GM12874 (cell line): ENCODE measurements around the gene JAG1.

Experiments used
- TF ChIP-seq, protein P1 (sequence below): IDR thresholded peaks from 2 replicates; pipeline ENCODE4 v1.5.1; 2011; ENCODE audit warnings: low read depth, mild to moderate bottlenecking, control low read depth, low read length, moderate library complexity; ENCODE audit not compliant: insufficient read depth

The JAG1 gene

DNA sequence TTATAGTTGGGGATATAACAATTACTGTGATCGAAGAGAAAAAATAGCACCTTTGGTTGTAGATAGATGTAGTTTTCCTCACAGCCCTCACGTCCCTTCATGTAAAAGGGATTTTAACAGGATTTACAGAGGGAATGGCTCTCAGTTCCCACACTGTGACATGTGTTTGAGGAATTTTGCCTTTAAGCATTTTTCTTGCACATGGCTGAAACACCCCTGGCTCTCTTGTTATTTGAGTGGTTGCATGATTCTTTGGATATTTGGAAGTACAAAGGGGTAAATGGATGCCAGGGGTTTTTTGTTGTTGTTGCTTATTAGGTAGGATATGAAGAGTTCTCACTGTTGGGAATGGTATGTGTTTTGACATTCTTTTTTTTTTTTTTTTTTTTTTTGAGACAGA is 48.2 kb downstream of the JAG1 start:
- TF ChIP-seq, protein P1, sequence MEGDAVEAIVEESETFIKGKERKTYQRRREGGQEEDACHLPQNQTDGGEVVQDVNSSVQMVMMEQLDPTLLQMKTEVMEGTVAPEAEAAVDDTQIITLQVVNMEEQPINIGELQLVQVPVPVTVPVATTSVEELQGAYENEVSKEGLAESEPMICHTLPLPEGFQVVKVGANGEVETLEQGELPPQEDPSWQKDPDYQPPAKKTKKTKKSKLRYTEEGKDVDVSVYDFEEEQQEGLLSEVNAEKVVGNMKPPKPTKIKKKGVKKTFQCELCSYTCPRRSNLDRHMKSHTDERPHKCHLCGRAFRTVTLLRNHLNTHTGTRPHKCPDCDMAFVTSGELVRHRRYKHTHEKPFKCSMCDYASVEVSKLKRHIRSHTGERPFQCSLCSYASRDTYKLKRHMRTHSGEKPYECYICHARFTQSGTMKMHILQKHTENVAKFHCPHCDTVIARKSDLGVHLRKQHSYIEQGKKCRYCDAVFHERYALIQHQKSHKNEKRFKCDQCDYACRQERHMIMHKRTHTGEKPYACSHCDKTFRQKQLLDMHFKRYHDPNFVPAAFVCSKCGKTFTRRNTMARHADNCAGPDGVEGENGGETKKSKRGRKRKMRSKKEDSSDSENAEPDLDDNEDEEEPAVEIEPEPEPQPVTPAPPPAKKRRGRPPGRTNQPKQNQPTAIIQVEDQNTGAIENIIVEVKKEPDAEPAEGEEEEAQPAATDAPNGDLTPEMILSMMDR, result no peak

DNA sequence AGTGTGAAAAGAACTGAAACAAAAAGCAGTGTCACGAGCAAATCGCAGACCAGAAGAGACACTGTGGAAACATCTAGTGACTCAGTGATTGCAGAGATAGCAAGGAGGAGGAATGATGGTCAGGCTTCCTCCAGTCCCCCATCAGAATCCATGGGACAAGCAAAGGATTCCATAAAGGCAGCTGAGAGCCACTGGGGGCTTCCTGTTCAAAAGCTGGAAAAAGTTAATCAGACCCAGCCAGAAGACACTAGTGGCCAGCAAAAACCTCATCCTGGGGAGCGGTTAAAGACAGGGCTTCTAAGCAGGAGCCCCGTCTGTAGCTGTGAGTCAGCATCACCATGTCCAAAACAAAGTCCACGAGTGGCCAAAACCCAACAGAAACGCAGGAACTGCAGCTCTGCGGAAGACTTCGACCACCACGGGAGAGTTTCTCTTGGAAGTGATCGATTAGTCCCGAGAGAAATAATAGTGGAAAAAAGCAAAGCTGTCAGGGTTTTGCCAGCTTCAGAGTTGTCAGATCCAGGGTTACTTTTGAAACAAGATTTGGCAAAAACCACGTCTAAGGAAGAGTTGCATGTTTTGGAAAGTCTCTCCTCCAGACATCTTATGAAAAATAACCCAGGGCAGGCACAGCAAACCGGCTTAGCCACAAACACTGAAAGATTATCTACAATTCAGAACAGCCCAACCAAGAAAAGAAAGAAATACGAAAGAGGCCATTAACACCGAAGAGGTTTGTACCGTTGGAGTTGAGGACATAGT is 51.0 kb downstream of the JAG1 start:
- TF ChIP-seq, protein P1, result no peak

DNA sequence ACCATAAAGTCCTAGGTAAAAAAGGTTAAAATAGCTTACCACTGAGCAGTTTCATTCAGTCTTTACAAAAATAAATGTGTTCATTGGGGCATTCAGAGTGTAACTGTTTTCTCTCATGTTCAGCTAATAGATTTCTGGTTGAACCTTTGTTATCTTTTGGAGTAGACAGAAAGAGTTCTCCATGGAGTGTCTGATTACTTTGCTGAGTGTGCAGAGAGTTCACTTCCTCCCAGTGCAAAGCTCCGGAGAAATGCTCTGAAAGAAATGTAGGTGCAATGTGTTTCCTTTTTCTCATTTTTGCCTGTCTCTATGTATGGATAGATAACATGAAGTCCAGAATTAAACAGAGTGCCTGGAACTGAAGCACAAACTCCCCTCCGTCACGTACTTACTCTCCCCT is 52.6 kb downstream of the JAG1 start:
- TF ChIP-seq, protein P1, result no peak

DNA sequence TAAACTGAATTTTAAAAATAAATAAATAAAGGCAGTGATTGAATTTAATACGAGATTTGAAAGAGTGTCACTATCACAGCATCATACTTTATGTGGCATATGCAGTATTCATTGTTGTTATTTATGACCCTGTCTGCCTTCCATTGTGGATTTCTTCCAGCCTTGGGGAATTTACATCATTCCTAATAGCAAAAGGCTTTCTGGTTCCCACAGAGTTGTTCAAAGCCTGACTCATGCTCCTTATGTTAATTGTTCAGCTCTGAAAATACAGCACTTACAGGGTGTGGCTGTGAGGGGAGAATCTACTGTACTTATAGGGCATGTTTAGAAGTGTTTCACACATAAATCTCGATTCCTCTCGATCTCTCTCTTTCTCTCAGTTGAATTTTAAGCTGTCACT is 54.4 kb downstream of the JAG1 start:
- TF ChIP-seq, protein P1, result no peak

DNA sequence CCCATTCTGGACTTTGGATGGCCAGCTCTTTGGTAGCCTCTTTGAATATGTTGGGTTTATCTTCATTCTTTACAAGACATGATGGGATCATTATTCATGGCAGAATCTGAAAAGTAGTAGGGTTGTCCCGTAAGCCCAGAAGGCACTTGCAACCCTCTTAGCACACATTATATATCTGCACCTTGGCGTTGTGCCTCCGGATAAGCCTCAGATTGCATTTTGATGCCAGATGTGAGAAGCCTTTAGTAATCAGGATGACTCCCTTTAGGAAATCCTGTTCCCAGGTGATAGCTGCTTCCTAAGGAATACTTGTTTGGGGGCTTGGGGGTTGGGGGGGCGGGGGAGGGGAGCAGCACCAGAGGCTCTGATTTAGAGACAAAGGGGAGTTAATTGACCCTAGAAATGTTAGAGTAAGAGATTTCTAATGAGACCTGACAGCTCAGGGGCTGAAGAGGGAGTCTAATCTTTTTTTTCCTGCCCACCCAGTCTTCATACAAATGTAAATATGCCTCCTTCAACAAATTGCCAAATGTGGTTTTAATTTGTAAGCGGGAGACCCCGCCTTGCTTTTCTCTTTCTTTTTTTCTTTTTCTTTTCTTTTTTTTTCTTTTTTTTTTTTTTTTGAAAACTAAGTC is 55.1 kb downstream of the JAG1 start:
- TF ChIP-seq, protein P1, result no peak

DNA sequence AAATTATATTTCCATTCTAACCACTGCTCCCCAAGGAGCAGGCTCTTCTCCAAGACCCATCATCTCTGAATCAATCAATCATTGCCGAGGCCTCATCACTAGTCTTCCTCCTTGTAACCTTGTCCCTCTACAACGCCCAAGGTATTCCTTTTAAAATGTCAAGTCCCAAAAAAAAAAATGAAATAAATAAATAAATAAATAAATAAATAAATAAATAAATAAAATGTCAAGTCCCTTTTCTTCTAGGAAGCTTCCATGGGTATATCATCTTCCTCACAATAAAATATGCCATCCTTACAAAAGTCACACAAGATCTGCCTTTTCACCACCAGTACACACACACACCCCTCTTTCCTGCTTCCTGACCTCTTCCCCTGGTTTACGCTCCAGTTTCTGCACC is 57.6 kb downstream of the JAG1 start:
- TF ChIP-seq, protein P1, result no peak

DNA sequence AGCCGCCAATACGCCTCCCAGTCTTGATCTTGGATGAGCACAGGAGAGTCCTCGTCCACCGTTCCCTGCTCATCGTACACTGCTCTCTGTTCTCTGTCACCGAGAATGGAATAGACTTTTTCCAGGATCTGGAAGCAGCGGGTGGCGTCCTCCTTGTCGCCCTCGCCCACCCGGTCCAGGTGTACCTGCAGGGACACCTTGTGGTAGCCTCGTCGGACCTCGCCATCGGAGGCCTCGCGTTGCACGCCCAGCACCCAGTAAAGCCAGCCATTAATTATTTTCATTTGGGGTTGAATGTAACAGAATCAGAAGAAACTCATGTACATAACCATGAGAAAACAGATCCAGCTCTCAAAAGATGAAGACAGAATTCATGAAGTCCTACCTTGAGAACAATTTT is 59.9 kb downstream of the JAG1 start:
- TF ChIP-seq, protein P1, result no peak
